Panc1 (cell line): ENCODE data around the gene CCL5. TPM values are rescaled to one million over a fixed set of nuclear protein-coding genes. Genes with fewer than 3 reads are reported as not detected.
A peak's percentile ranks its signal among the peaks of the same experiment; 100 is the strongest.

ENCODE experiments used
- ATAC-seq: fragments of 200-7000 bp; cut with Tn5 transposase; 2 replicates; pipeline ENCODE4 v1.9.1; 2020; ENCODE audit warnings: mild to moderate bottlenecking, moderate library complexity
- Bru-seq: library from RNA; stranded (reverse); fragments of 400-500 nt; gene quantifications from one replicate; lab custom pipeline; 2021; lab: Mats Ljungman, UMichigan
- BruChase-seq, 2 experiments: library from RNA; stranded (reverse); fragments of 400-500 nt; gene quantifications; one replicate each; lab custom pipeline; 2021; lab: Mats Ljungman, UMichigan
- BruUV-seq: library from RNA; stranded (reverse); fragments of 400-500 nt; replicated peaks from 2 replicates; lab custom pipeline; 2021; lab: Mats Ljungman, UMichigan
- CTCF ChIA-PET: fragments of 300-600 bp; sonication (Branson Sonifier 250); formaldehyde crosslinking; loops from one replicate; lab custom pipeline; 2022; ENCODE audit warnings: antibody characterized with exemption; lab: Charles Lee
- POLR2A ChIA-PET: fragments of 300-600 bp; sonication (Branson Sonifier 250); formaldehyde crosslinking; loops from one replicate; lab custom pipeline; 2022; ENCODE audit warnings: antibody characterized with exemption; lab: Charles Lee
- DNase-seq: peaks from one replicate; pipeline ENCODE4 v3.0.0-alpha.2; 2010; ENCODE audit warnings: low read depth, low spot score
- H3K27ac ChIP-seq: 2 replicates; pipeline ENCODE4 v1.5.1; 2011; ENCODE audit warnings: mild to moderate bottlenecking, low read length, inconsistent platforms
- H3K27me3 ChIP-seq: fragments of 200-500 bp; sonication (Bioruptor generic); 2 replicates; pipeline ENCODE4 v1.6.0; 2014; ENCODE audit warnings: low read length, inconsistent platforms; ENCODE audit not compliant: control insufficient read depth, insufficient read depth
- H3K36me3 ChIP-seq: fragments of 200-500 bp; sonication (Bioruptor generic); 2 replicates; pipeline ENCODE4 v1.5.1; 2014; ENCODE audit warnings: inconsistent platforms, mild to moderate bottlenecking, low read length, moderate library complexity; ENCODE audit not compliant: control insufficient read depth, insufficient read depth
- H3K4me1 ChIP-seq: 2 replicates; pipeline ENCODE4 v1.5.1; 2011; ENCODE audit warnings: inconsistent platforms, mild to moderate bottlenecking, low read length, moderate library complexity; ENCODE audit not compliant: control insufficient read depth, insufficient read depth
- H3K4me3 ChIP-seq, 2 experiments: 2 replicates each; pipeline ENCODE4 v1.5.1; 2011 to 2012; ENCODE audit warnings: low read depth in 2 of 2, low read length in 2 of 2, mild to moderate bottlenecking in 2 of 2, inconsistent platforms in 1 of 2, moderate library complexity in 1 of 2
- H3K9me3 ChIP-seq: fragments of 200-500 bp; sonication (Bioruptor generic); 2 replicates; pipeline ENCODE4 v1.5.1; 2014; ENCODE audit warnings: low read depth, mild to moderate bottlenecking, inconsistent platforms, low read length, moderate library complexity; ENCODE audit not compliant: control insufficient read depth, insufficient read depth
- POLR2AphosphoS5 ChIP-seq: IDR thresholded peaks from 2 replicates; pipeline ENCODE4 v1.6.1; 2012; ENCODE audit warnings: mild to moderate bottlenecking, low read depth, low read length, moderate library complexity
- SIN3A ChIP-seq: IDR thresholded peaks from 2 replicates; pipeline ENCODE4 v1.6.1; 2012; ENCODE audit warnings: low read depth, mild to moderate bottlenecking, low read length, moderate library complexity, borderline replicate concordance; ENCODE audit not compliant: insufficient read depth
- TCF7L2 ChIP-seq: IDR thresholded peaks from 2 replicates; pipeline ENCODE4 v1.6.1; 2011; ENCODE audit warnings: mild to moderate bottlenecking, low read depth, low read length, inconsistent platforms
- in situ Hi-C: cut with HindIII; loops from 2 replicates; pipeline ENCODE4 v1.10.0; 2016; ENCODE audit warnings: low sequenced_read_pairs, low pct_unique_long_range_greater_than_20kb
- intact Hi-C: fragments of 100-400 bp; cut with micrococcal nuclease; formaldehyde crosslinking; loops from one replicate; pipeline ENCODE4 v1.10.0; 2022; ENCODE audit not compliant: unreplicated experiment
- long read RNA-seq: library from polyadenylated mRNA; unstranded; transcript quantifications from one replicate; pipeline ENCODE4 v2.0.0, GENCODE V29; 2021; ENCODE audit not compliant: unreplicated experiment
- polyA plus RNA-seq: library from polyadenylated mRNA; unstranded; fragments of >200 nt; gene quantifications from one replicate; pipeline ENCODE4 v1.2.1, GENCODE V29; 2012; ENCODE audit warnings: missing spikeins; ENCODE audit not compliant: insufficient read length
- total RNA-seq: library from RNA; stranded (reverse); gene quantifications from one replicate; pipeline ENCODE4 v1.2.1, GENCODE V29; 2021; ENCODE audit not compliant: unreplicated experiment
- TF ChIP-seq, protein P1 (sequence below): fragments of 450-650 bp; IDR thresholded peaks from 2 replicates; pipeline ENCODE4 v1.5.1; 2017; ENCODE audit warnings: mild to moderate bottlenecking
- TF ChIP-seq, protein P2 (sequence below), 2 experiments: IDR thresholded peaks; 2 replicates each; pipeline ENCODE4 v1.6.1; 2011 to 2012; ENCODE audit warnings: low read depth in 2 of 2, control low read depth in 1 of 2, low read length in 1 of 2, mild to moderate bottlenecking in 1 of 2, moderate library complexity in 1 of 2; ENCODE audit not compliant: insufficient read depth in 1 of 2

CCL5 gene
- total RNA-seq (15.9 TPM), Bru-seq, nascent RNA (percentile 55 among the genes with signal in this experiment), BruChase-seq, experiment 1, labeled RNA remaining after a 2-hour chase (percentile 52 among the genes with signal in this experiment), BruChase-seq, experiment 2, labeled RNA remaining after a 6-hour chase (percentile 55 among the genes with signal in this experiment)
- 4.6 TPM for polyA plus RNA-seq
- long read RNA-seq, transcript CCL5-201 (3 exons, 1,365 nt): major isoform, 11 of 16 reads
- long read RNA-seq, partial matches to known transcripts: 1 of 16 reads
- long read RNA-seq, other reads (novel, unspliced or antisense): 1 of 16 reads

DNA sequence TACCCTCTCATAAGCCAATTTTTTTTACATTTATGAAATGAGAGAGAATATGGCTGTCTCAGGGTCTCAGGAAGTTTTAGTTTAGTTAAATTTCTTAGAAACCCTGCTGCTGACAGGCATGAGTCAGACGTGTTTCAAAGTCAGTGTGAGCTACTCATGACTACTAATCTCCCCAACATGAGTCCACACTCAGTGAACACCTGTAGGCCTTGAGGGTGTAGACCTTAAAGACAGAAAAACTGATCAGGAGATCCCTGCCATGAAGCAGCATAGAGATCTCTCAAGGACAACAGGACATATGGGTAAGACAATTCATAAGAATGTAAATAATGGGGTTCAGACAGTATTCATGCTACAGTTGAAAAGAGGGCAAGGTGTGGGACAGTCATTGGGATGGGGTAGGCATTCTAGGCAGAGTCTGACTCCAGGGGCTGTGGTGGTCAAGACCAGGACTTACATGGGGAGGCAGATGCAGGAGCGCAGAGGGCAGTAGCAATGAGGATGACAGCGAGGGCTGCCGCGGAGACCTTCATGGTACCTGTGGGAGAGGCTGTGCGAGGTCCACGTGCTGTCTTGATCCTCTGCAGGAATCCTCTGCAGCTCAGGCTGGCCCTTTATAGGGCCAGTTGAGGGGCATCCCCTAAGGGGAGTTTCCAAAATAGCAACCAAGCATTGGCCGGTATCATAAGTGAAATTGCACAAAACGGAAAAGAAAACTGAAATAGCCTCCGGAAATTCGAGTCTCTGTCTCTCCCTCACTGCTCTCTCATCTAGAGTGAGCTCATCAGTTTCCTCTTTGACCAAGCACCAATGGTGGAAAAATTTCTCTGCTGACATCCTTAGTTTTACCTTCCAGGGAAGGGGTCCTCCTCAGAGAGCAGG lies at the start of gene CCL5:
Gene CCL5 (minus strand): TSS at position 588 of the 882 bp plus-strand sequence.
- in situ Hi-C loops (no loop called here), intact Hi-C loops (no loop called here)
- ATAC-seq (peak; percentile 44), DNase-seq (no peak)
- no TSS peak for BruUV-seq
- ChIA-PET POLR2A (no interaction called here), CTCF (no interaction called here)
- Histone ChIP-seq H3K36me3 (no peaks in the 10 kb centered on the region), H3K27ac (no peak within 1 kb of the TSS), H3K9me3 (no peaks in the 10 kb centered on the region), H3K4me1 (no peaks in the 10 kb centered on the region), H3K27me3 (no peaks in the 10 kb centered on the region), H3K4me3 (no peak within 1 kb of the TSS)
- no peak for TF ChIP-seq TCF7L2
- TF ChIP-seq, protein P1, sequence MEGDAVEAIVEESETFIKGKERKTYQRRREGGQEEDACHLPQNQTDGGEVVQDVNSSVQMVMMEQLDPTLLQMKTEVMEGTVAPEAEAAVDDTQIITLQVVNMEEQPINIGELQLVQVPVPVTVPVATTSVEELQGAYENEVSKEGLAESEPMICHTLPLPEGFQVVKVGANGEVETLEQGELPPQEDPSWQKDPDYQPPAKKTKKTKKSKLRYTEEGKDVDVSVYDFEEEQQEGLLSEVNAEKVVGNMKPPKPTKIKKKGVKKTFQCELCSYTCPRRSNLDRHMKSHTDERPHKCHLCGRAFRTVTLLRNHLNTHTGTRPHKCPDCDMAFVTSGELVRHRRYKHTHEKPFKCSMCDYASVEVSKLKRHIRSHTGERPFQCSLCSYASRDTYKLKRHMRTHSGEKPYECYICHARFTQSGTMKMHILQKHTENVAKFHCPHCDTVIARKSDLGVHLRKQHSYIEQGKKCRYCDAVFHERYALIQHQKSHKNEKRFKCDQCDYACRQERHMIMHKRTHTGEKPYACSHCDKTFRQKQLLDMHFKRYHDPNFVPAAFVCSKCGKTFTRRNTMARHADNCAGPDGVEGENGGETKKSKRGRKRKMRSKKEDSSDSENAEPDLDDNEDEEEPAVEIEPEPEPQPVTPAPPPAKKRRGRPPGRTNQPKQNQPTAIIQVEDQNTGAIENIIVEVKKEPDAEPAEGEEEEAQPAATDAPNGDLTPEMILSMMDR: no peak
- no peak for TF ChIP-seq SIN3A
- TF ChIP-seq, protein P2, sequence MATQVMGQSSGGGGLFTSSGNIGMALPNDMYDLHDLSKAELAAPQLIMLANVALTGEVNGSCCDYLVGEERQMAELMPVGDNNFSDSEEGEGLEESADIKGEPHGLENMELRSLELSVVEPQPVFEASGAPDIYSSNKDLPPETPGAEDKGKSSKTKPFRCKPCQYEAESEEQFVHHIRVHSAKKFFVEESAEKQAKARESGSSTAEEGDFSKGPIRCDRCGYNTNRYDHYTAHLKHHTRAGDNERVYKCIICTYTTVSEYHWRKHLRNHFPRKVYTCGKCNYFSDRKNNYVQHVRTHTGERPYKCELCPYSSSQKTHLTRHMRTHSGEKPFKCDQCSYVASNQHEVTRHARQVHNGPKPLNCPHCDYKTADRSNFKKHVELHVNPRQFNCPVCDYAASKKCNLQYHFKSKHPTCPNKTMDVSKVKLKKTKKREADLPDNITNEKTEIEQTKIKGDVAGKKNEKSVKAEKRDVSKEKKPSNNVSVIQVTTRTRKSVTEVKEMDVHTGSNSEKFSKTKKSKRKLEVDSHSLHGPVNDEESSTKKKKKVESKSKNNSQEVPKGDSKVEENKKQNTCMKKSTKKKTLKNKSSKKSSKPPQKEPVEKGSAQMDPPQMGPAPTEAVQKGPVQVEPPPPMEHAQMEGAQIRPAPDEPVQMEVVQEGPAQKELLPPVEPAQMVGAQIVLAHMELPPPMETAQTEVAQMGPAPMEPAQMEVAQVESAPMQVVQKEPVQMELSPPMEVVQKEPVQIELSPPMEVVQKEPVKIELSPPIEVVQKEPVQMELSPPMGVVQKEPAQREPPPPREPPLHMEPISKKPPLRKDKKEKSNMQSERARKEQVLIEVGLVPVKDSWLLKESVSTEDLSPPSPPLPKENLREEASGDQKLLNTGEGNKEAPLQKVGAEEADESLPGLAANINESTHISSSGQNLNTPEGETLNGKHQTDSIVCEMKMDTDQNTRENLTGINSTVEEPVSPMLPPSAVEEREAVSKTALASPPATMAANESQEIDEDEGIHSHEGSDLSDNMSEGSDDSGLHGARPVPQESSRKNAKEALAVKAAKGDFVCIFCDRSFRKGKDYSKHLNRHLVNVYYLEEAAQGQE (IDR thresholded peaks at IDR 0.05; ENCODE audit: insufficient read depth in 1 of 2, low read depth in 2 of 2, low read length in 1 of 2): no peak
- no peak for TF ChIP-seq POLR2AphosphoS5

DNA sequence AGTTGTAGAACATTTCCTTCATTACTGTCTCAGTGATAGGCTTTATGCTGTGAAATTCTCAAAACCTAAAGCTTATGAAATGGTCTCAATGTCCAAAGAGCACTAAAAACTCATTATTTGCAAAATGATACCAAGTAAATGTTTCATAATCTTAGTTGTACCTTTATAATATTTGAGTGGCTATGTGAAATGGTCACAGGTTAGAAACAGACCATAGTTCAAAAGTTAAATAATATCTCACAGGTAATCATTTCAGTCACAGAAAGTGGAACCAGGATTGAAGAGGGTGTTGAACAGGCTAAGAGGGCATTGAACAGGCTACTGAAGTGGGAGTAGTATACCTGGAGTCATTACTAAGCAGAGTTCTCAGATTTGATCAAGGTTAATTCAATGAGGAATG lies 47.6 kb upstream of the CCL5 start:
- no TSS peak for BruUV-seq
- intact Hi-C loops (no loop called here), in situ Hi-C loops (no loop called here)
- DNase-seq: no peak
- Histone ChIP-seq H3K27me3 (no peaks in the 10 kb centered on the region), H3K4me1 (peaks cover 16% of the 10 kb centered on the region), H3K36me3 (no peaks in the 10 kb centered on the region; the same call in 1 of the 2 replicates), H3K9me3 (no peaks in the 10 kb centered on the region), H3K4me3 (no peak overlapping the region), H3K27ac (no peak overlapping the region)
- POLR2A ChIA-PET: no interaction called here
- no peak for ATAC-seq
- TF ChIP-seq, protein P2 (IDR thresholded peaks at IDR 0.05; ENCODE audit: insufficient read depth in 1 of 2, low read depth in 2 of 2, low read length in 1 of 2): no peak
- TF ChIP-seq POLR2AphosphoS5: no peak
- TF ChIP-seq TCF7L2: no peak
- no peak for TF ChIP-seq SIN3A
- TF ChIP-seq, protein P1: no peak
- CTCF ChIA-PET: interaction anchor here (0.6 kb wide), 1 partner anchor 26 kb away, joined by 5 read pairs; no protein-coding TSS in a partner anchor
